HepG2 (cell line): ENCODE data around the gene EPN2. TPM values are rescaled to one million over a fixed set of nuclear protein-coding genes. Genes with fewer than 3 reads are reported as not detected.

ENCODE experiments used
- ATF6 ChIP-seq: sonication (generic); formaldehyde crosslinking; conservative IDR thresholded peaks from 2 replicates; pipeline ENCODE4 v1.4.0; 2020; ENCODE audit warnings: missing genetic modification reagents
- CBFB ChIP-seq: sonication (generic); formaldehyde crosslinking; IDR thresholded peaks from 2 replicates; pipeline ENCODE4 v1.4.0; 2020; ENCODE audit warnings: missing genetic modification reagents
- CREM ChIP-seq, 2 experiments: sonication (generic) in 1 of 2; formaldehyde crosslinking in 1 of 2; IDR thresholded peaks; 2 replicates each; pipeline versions ENCODE4 v1.4.0 to v1.6.1; 2016 to 2020; ENCODE audit warnings: antibody characterized with exemption in 1 of 2, mild to moderate bottlenecking in 1 of 2, missing genetic modification reagents in 1 of 2
- DNMT3B ChIP-seq: conservative IDR thresholded peaks from 2 replicates; pipeline ENCODE4 v1.6.1; 2016; ENCODE audit warnings: missing biosample characterization, control low read depth
- FOXJ3 ChIP-seq: sonication (generic); formaldehyde crosslinking; IDR thresholded peaks from 2 replicates; pipeline ENCODE4 v1.4.0; 2020; ENCODE audit warnings: missing genetic modification reagents, mild to moderate bottlenecking, borderline replicate concordance
- FOXP1 ChIP-seq, 2 experiments: fragments of 450-650 bp in 1 of 2; IDR thresholded peaks; 2 replicates each; pipeline ENCODE4 v1.6.1; 2017 to 2018; ENCODE audit warnings: antibody characterized with exemption in 1 of 2
- HHEX ChIP-seq: IDR thresholded peaks from 2 replicates; pipeline ENCODE4 v1.6.1; 2016; ENCODE audit warnings: control low read depth
- JUN ChIP-seq: sonication (generic); formaldehyde crosslinking; IDR thresholded peaks from 2 replicates; pipeline ENCODE4 v1.4.0; 2020; ENCODE audit warnings: mild to moderate bottlenecking, missing genetic modification reagents
- MIXL1 ChIP-seq: IDR thresholded peaks from 2 replicates; pipeline ENCODE4 v1.6.1; 2016
- MTA3 ChIP-seq: sonication (generic); formaldehyde crosslinking; IDR thresholded peaks from 2 replicates; pipeline ENCODE4 v1.4.0; 2020; ENCODE audit warnings: missing genetic modification reagents
- PBX2 ChIP-seq: IDR thresholded peaks from 2 replicates; pipeline ENCODE4 v1.6.1; 2016; ENCODE audit warnings: control low read depth
- SMARCE1 ChIP-seq: fragments of 450-650 bp; IDR thresholded peaks from 2 replicates; pipeline ENCODE4 v1.6.1; 2017; ENCODE audit warnings: borderline replicate concordance
- SPEN ChIP-seq: sonication (generic); formaldehyde crosslinking; IDR thresholded peaks from 2 replicates; pipeline ENCODE4 v1.5.1; 2020; ENCODE audit warnings: low read depth, mild to moderate bottlenecking, missing genetic modification reagents
- THYN1 ChIP-seq: sonication (generic); formaldehyde crosslinking; IDR thresholded peaks from 2 replicates; pipeline ENCODE4 v1.8.1; 2023; ENCODE audit warnings: low read depth, mild to moderate bottlenecking, moderate library complexity, missing genetic modification reagents, borderline replicate concordance
- XBP1 ChIP-seq: sonication (generic); formaldehyde crosslinking; IDR thresholded peaks from 2 replicates; pipeline ENCODE4 v1.5.0; 2020; ENCODE audit warnings: missing genetic modification reagents
- ZFP36 ChIP-seq: fragments of 150-350 bp; IDR thresholded peaks from 2 replicates; pipeline ENCODE4 v1.6.1; 2018; ENCODE audit warnings: borderline replicate concordance, low read length, low read depth; ENCODE audit not compliant: partially characterized antibody
- ZFP62 ChIP-seq: sonication (generic); formaldehyde crosslinking; IDR thresholded peaks from 2 replicates; pipeline ENCODE4 v1.4.0; 2020; ENCODE audit warnings: missing genetic modification reagents
- ZFP90 ChIP-seq: sonication (generic); formaldehyde crosslinking; IDR thresholded peaks from 2 replicates; pipeline ENCODE4 v1.8.0; 2022; ENCODE audit warnings: missing genetic modification reagents, mild to moderate bottlenecking, inconsistent platforms, borderline replicate concordance
- ZNF674 ChIP-seq: sonication (generic); formaldehyde crosslinking; IDR thresholded peaks from 2 replicates; pipeline ENCODE4 v1.5.0; 2020; ENCODE audit warnings: low read depth, mild to moderate bottlenecking, missing genetic modification reagents
- polyA plus RNA-seq, 8 experiments: library from polyadenylated mRNA; depleted of rRNA in 3 of 8; stranded (reverse) in 7 of 8; unstranded in 1 of 8; fragments of >200 nt; fragmentation: Illumina TruSeq in 4 of 8; extraction: Trizol in 4 of 8; gene quantifications; 2 replicates each; pipeline versions ENCODE4 v1.2.1 to v1.2.3, GENCODE V29; 2011 to 2016; ENCODE audit warnings: low read depth in 4 of 8, missing spikeins in 1 of 8, mixed read lengths in 1 of 8; ENCODE audit not compliant: insufficient read depth in 1 of 8
- total RNA-seq, 5 experiments: library from RNA; depleted of rRNA; stranded (reverse); fragments of >200 nt; fragmentation: Illumina TruSeq; extraction: Trizol; gene quantifications; 2 replicates each; pipeline ENCODE4 v1.2.3, GENCODE V29; 2016; ENCODE audit warnings: low read depth in 1 of 5
- TF ChIP-seq, protein P1 (sequence below): sonication (generic); formaldehyde crosslinking; IDR thresholded peaks from 2 replicates; pipeline ENCODE4 v1.4.0; 2020; ENCODE audit warnings: missing genetic modification reagents, mild to moderate bottlenecking, borderline replicate concordance
- TF ChIP-seq, protein P2 (sequence below): IDR thresholded peaks from 2 replicates; pipeline ENCODE4 v1.6.1; 2016

Gene EPN2
- total and polyA plus RNA-seq, 2 of the 13 experiments (the other 11 are each of a cell fraction or from before 2014, with no cell fraction given): 7.8 to 19.2 TPM

- TF ChIP-seq, protein P1, sequence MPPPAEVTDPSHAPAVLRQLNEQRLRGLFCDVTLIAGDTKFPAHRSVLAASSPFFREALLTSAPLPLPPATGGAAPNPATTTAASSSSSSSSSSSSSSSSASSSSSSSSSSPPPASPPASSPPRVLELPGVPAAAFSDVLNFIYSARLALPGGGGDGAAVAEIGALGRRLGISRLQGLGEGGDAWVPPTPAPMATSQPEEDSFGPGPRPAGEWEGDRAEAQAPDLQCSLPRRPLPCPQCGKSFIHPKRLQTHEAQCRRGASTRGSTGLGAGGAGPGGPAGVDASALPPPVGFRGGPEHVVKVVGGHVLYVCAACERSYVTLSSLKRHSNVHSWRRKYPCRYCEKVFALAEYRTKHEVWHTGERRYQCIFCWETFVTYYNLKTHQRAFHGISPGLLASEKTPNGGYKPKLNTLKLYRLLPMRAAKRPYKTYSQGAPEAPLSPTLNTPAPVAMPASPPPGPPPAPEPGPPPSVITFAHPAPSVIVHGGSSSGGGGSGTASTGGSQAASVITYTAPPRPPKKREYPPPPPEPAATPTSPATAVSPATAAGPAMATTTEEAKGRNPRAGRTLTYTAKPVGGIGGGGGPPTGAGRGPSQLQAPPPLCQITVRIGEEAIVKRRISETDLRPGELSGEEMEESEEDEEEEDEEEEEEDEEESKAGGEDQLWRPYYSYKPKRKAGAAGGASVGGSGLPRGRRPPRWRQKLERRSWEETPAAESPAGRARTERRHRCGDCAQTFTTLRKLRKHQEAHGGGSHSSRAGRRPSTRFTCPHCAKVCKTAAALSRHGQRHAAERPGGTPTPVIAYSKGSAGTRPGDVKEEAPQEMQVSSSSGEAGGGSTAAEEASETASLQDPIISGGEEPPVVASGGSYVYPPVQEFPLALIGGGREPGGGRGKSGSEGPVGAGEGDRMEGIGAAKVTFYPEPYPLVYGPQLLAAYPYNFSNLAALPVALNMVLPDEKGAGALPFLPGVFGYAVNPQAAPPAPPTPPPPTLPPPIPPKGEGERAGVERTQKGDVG: no peak
- no peak for TF ChIP-seq ZFP36
- TF ChIP-seq CREM (IDR thresholded peaks at IDR 0.05): no peak
- no peak for TF ChIP-seq CREM (CRISPR knock-in tag; IDR thresholded peaks at IDR 0.05)
- no peak for TF ChIP-seq ATF6
- TF ChIP-seq PBX2: no peak
- TF ChIP-seq JUN (CRISPR knock-in tag): no peak
- TF ChIP-seq ZFP62 (CRISPR knock-in tag): no peak
- no peak for TF ChIP-seq FOXP1 (IDR thresholded peaks at IDR 0.05)
- TF ChIP-seq FOXP1 (CRISPR knock-in tag; IDR thresholded peaks at IDR 0.05): no peak
- TF ChIP-seq DNMT3B (CRISPR knock-in tag): no peak
- no peak for TF ChIP-seq MIXL1 (CRISPR knock-in tag)
- TF ChIP-seq FOXJ3 (CRISPR knock-in tag): 0 out of 2 replicates have a peak, but pooled peaks have one; percentile 32
- TF ChIP-seq XBP1 (CRISPR knock-in tag): no peak
- TF ChIP-seq THYN1 (CRISPR knock-in tag): no peak
- no peak for TF ChIP-seq ZFP90 (CRISPR knock-in tag)
- TF ChIP-seq SPEN: 0 out of 2 replicates have a peak, but pooled peaks have one; percentile 40
- TF ChIP-seq CBFB (CRISPR knock-in tag): no peak
- no peak for TF ChIP-seq HHEX (CRISPR knock-in tag)
- TF ChIP-seq MTA3: no peak
- TF ChIP-seq, protein P2, sequence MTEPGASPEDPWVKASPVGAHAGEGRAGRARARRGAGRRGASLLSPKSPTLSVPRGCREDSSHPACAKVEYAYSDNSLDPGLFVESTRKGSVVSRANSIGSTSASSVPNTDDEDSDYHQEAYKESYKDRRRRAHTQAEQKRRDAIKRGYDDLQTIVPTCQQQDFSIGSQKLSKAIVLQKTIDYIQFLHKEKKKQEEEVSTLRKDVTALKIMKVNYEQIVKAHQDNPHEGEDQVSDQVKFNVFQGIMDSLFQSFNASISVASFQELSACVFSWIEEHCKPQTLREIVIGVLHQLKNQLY (CRISPR knock-in tag): no peak
- TF ChIP-seq SMARCE1: no peak
- TF ChIP-seq ZNF674 (CRISPR knock-in tag): no peak
These were observed 108.6 kb downstream of the EPN2 start (continued) for GRCh38 chr17:19345486-19346350.
